ENCODE measurements around the gene IRF2. TPM values are rescaled to one million over a fixed set of nuclear protein-coding genes. Genes with fewer than 3 reads are reported as not detected.
"Not testable (repeated sequence)": the region's sequence is repeated elsewhere in the genome, so short reads cannot be mapped to it uniquely, and the experiment has no call there.

The IRF2 gene
- total RNA-seq, 1 donor from 2014 or later: 44.0 TPM

GRCh38 chr4:184384810-184385557 lies 89.4 kb downstream of the IRF2 start:
- peaks cover 42% of the 10 kb centered on the region for H3K4me1 ChIP-seq
- no peak for TF ChIP-seq CTCF (IDR thresholded peaks at IDR 0.05)

GRCh38 chr4:184384056-184384809 lies 90.1 kb downstream of the IRF2 start:
- Histone ChIP-seq H3K9me3 (no peaks in the 10 kb centered on the region), H3K4me1 (peaks cover 42% of the 10 kb centered on the region), H3K27me3 (no peaks in the 10 kb centered on the region), H3K36me3 (peaks cover 23% of the 10 kb centered on the region), H3K27ac (peak overlapping the region; percentile 51), H3K4me3 (peak overlapping the region; percentile 21)
- no peak for DNase-seq
- ATAC-seq: peak; percentile 80
- intact Hi-C loops (cut with DNase I): no loop called here
- TF ChIP-seq CTCF (IDR thresholded peaks at IDR 0.05): no peak

More at GRCh38 chr4:184384810-184385557, 89.4 kb downstream of the IRF2 start:
- H3K36me3 ChIP-seq: peaks cover 30% of the 10 kb centered on the region
- ATAC-seq (no peak), DNase-seq (no peak)
- peak overlapping the region; percentile 51 for H3K27ac ChIP-seq
- intact Hi-C loops (cut with DNase I): no loop called here
- no peak overlapping the region for H3K4me3 ChIP-seq
- H3K27me3 ChIP-seq: no peaks in the 10 kb centered on the region
- H3K9me3 ChIP-seq: no peaks in the 10 kb centered on the region

GRCh38 chr4:184383497-184384055 lies 90.8 kb downstream of the IRF2 start:
- Histone ChIP-seq H3K4me1 (peaks cover 42% of the 10 kb centered on the region), H3K9me3 (no peaks in the 10 kb centered on the region), H3K27me3 (no peaks in the 10 kb centered on the region), H3K27ac (peak overlapping the region; percentile 51), H3K36me3 (peaks cover 16% of the 10 kb centered on the region), H3K4me3 (peak overlapping the region; percentile 21)
- no peak for TF ChIP-seq CTCF (IDR thresholded peaks at IDR 0.05)
- DNase-seq (no peak), ATAC-seq (peak; percentile 32)
- intact Hi-C loops (cut with DNase I): no loop called here

GRCh38 chr4:184382189-184382846 lies 92.0 kb downstream of the IRF2 start:
- no peak for DNase-seq
- no peaks in the 10 kb centered on the region for H3K9me3 ChIP-seq
- no peak overlapping the region for H3K4me3 ChIP-seq
- TF ChIP-seq CTCF (IDR thresholded peaks at IDR 0.05): no peak
- peaks cover 4% of the 10 kb centered on the region for H3K36me3 ChIP-seq
- no peaks in the 10 kb centered on the region for H3K27me3 ChIP-seq
- intact Hi-C loops (cut with DNase I): no loop called here
- ATAC-seq: no peak
- peaks cover 42% of the 10 kb centered on the region for H3K4me1 ChIP-seq
- peak overlapping the region; percentile 51 for H3K27ac ChIP-seq

GRCh38 chr4:184380707-184381106 lies 93.6 kb downstream of the IRF2 start:
- Histone ChIP-seq H3K4me3 (no peak overlapping the region), H3K9me3 (no peaks in the 10 kb centered on the region), H3K27ac (no peak overlapping the region), H3K4me1 (peaks cover 41% of the 10 kb centered on the region), H3K36me3 (no peaks in the 10 kb centered on the region), H3K27me3 (no peaks in the 10 kb centered on the region)
- ATAC-seq: no peak
- no peak for TF ChIP-seq CTCF (IDR thresholded peaks at IDR 0.05)
- intact Hi-C loops (cut with DNase I): no loop called here
- no peak for DNase-seq

GRCh38 chr4:184380214-184380613 lies 94.1 kb downstream of the IRF2 start:
- ATAC-seq; H3K4me3 ChIP-seq; intact Hi-C loops (cut with DNase I); H3K27ac ChIP-seq; H3K36me3 ChIP-seq; DNase-seq; H3K27me3 ChIP-seq; H3K9me3 ChIP-seq: not testable (repeated sequence)
- H3K4me1 ChIP-seq: peaks cover 36% of the 10 kb centered on the region

All from upper lobe of right lung (tissue), 1 donor.